ES-I3 (cell line): ENCODE measurements around the gene CAPN15.

Experiments used
- H3K36me3 ChIP-seq: 2 replicates; pipeline ENCODE4 v1.6.1; 2013; ENCODE audit warnings: mild to moderate bottlenecking, low read length, control low read depth, moderate library complexity; ENCODE audit not compliant: insufficient read depth
- H3K4me1 ChIP-seq: 2 replicates; pipeline ENCODE4 v1.6.1; 2013; ENCODE audit warnings: mild to moderate bottlenecking, control low read depth, low read length; ENCODE audit not compliant: insufficient read depth
- H3K9ac ChIP-seq: 2 replicates; pipeline ENCODE4 v1.6.1; 2013; ENCODE audit warnings: low read depth, mild to moderate bottlenecking, low read length, moderate library complexity
- H3K9me3 ChIP-seq: 2 replicates; pipeline ENCODE4 v1.6.1; 2013; ENCODE audit warnings: mild to moderate bottlenecking, low read length, moderate library complexity; ENCODE audit not compliant: control insufficient read depth, insufficient read depth

Gene CAPN15

DNA sequence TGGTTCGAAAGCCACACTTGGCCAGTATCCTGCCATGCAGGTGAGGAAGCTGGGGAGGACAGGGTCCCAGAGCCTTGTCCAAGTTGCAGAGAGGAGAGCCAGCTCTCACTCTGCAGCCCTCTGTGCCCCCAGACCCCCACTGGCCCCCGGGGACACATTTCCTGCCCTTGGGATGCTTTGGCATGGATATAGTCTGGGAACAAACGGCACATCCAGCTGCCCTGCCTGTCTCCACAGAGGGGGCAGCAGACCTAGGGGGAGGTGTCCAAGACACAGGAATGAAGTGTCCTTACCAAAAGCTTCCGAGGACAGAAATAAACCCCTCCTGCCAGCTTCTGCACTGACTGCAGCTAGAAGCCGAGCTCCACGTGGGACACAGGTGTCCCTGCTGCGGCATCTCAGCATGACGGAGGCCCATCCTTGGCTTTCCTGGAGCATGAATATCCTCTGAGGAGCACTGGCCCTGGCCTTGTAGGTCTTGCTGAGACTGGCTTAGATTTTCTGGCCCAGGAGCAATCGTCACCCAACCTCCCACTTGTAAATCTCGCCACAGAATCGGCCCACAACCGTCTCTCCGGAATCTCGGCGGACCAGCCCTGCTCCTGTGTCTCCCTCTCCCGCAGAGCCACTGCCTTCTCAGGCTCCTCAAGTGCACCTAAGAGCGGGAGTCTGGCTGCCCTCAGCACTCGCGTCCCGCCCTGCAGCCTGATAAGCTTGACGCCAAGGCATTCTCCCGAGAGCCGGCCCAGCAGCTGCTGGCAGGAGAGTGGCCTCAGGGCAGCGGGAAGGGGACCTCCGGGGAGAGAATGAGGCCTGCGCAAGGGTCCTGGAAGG, 1.1 kb upstream of the CAPN15 start:
- Histone ChIP-seq H3K9me3 (no peaks in the 10 kb centered on the region), H3K36me3 (no peaks in the 10 kb centered on the region), H3K9ac (peak overlapping the region; percentile 67), H3K4me1 (peaks cover 17% of the 10 kb centered on the region; the same call in 1 of the 2 replicates)

DNA sequence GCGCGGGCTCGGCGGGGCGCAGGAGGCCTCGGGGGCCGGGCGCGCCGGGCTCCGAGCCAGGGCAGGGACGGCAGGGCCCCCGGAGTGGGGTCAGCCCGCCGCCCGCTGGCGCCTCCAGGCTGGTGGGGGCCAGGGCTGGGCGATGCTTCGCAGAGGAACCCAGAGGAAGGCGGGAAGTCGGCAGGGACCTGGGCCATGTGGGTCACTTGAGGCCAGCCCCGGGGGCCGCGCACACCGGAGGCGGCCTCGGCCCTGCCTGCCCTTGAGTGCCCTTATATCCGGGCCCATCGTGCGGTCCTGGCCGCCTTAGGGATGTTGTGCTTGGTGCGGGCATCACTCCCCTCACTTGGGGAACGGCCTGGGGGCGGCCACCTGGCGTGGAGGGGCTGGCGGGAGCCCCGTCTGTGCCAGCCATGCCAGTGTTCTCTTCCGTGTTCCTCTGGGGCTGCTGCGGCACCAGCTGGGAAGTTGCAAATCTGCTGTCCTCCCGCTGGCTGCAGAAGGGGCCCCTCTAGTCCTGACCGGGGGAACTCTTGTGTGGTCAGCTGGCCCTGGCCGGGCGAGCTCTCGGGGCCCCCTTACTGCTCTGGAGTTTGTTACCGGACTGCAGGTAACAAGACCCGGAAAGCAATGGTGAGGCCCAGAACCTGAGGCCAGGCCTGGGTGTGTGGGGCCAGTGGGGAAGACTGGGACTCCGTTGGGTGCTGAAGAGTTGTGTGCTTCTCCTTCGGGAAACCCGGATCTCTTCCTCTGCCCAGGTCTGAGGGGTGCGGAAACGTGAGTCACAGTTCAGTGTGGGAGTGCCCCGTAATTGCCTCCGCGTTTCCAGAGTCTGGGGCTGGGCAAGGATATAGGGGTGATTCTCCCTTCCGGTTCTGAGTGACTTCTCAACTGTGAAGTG, 849 bp downstream of the CAPN15 start:
- H3K4me1 ChIP-seq: peaks cover 17% of the 10 kb centered on the region; the same call in 1 of the 2 replicates
- H3K9ac ChIP-seq: peak overlapping the region; percentile 67
- no peaks in the 10 kb centered on the region for H3K9me3 ChIP-seq
- no peaks in the 10 kb centered on the region for H3K36me3 ChIP-seq

DNA sequence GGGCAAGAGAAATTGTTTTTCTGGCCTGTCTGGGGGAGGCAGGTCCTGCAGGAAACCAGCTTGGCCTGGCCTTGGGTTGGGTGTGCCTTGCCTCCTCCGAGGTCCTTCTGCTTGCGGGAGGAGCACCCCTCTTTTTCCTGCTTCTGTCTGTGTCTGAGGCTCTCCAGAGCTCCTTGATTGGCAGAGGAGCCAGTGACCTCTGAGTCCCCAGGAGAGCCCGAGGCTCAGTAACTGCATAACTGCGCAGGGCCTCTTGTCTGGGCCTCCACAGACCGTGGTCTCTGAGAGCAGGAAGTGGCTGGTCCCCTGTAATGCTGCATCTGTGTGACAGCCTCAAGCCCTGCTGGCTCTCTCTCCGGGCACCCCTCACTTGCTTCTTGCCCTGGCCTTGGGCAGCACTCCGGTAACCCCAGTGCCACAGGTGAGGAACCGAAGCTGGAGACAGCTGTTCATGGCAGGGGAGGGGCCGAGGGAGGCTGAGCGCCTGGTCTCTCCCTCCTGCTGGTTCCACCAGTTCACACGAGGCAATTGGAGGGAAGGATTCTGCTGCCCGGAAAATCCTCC, 1.6 kb downstream of the CAPN15 start:
- no peaks in the 10 kb centered on the region for H3K36me3 ChIP-seq
- peak overlapping the region; percentile 67 for H3K9ac ChIP-seq
- peaks cover 17% of the 10 kb centered on the region; the same call in 1 of the 2 replicates for H3K4me1 ChIP-seq
- H3K9me3 ChIP-seq: no peaks in the 10 kb centered on the region

DNA sequence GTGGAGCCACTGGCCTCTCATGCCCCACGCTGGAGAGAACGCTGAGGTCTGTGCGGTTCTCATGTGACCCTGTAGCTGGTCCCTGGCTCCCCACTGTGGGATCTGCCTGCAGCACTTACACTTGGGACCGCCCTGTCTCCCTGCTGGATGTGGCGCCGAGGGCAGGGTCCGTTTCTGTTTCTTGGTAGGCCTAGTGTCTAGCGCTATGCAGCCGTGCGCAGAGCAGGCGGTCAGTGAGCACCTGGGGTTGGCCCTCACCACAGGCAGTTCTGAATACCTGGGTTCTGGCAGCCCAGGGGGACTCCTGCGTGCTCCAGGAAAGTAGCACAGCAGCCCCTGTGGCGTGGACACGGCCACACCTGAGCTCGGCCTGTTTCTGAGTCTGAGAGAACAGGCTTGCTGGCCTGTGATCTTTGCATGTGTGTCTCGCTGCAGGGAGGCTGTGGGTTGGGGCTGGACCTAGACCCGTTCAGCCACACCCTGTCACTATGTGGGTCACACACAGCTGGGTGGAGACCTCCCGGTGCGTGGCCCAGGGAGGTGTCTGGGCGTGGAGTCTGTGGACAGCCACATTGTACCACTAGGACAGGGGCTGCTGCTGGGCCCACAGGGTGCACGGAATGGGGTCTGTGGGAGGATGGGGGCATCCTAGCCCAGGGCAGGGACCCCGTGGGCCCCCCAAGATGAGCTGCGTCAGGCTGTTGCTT, 2.8 kb downstream of the CAPN15 start:
- Histone ChIP-seq H3K9ac (no peak overlapping the region), H3K4me1 (peaks cover 13% of the 10 kb centered on the region; the same call in 1 of the 2 replicates), H3K36me3 (no peaks in the 10 kb centered on the region), H3K9me3 (no peaks in the 10 kb centered on the region)

DNA sequence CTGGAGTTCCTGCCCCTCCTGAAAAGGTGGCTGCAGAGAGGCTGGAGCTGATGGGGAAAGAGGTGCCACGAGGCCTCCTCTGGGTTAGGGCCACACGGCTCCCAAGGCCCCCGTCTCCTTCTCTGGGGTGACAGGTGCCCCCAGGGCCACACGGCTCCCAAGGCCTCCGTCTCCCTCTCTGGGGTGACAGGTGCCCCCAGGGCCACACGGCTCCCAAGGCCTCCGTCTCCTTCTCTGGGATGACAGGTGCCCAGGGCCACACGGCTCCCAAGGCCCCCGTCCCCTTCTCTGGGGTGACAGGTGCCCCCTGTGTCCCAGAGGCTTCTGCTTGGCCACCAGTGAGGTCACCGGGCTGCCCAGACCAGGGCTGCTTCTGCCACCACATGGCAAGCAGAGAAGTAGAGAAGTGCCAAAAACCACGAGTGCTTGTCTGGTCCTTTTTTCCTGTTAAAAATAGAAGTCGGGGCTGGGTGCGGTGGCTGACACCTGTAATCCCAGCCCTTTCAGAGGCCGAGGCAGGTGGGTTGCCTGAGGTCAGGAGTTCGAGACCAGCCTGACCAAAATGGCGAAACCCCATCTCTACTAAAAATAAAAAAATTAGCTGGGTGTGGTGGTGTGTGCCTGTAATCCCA, 4.1 kb downstream of the CAPN15 start:
- Histone ChIP-seq H3K9ac (no peak overlapping the region), H3K9me3 (no peaks in the 10 kb centered on the region), H3K4me1 (peaks cover 4% of the 10 kb centered on the region; the same call in 1 of the 2 replicates), H3K36me3 (no peaks in the 10 kb centered on the region)

DNA sequence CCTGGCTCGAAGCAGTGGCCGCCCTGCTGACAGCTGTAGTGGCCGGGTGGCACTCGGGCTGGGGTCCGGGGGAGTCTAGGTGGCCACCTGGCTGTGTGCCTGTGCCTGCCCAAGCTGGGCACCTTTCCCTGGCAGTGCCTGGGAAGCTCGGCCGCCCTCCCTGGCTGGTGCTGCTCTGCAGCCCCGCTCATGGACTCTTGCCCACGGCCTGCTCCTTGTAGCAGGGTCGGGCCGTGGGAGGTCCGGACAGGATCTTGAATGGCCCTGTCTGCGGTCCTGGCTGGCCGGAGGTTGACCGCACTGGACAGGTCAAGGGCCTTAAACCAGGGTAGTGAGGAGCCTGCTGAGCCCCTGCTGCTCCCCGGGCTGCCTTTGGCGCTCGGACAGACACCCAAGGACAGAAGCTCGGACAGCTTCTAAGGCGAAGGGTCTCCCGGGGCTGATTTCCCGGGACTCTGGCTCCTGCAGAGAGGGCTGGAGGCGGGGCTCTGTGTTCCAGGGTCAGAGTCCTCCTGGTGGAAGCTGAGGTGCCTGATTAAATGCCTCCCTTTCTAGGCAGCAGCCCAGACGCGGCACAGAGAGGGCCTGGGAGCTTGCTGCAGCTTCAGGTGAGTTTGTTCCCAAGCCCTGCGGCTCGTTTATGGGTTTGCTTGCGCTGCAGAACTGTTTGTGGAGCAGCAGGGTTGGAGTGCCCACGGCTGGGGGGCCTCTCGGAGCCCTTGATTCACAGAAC, 6.0 kb downstream of the CAPN15 start:
- Histone ChIP-seq H3K9ac (no peak overlapping the region), H3K4me1 (peaks cover 4% of the 10 kb centered on the region; the same call in 1 of the 2 replicates), H3K9me3 (no peaks in the 10 kb centered on the region), H3K36me3 (no peaks in the 10 kb centered on the region)

DNA sequence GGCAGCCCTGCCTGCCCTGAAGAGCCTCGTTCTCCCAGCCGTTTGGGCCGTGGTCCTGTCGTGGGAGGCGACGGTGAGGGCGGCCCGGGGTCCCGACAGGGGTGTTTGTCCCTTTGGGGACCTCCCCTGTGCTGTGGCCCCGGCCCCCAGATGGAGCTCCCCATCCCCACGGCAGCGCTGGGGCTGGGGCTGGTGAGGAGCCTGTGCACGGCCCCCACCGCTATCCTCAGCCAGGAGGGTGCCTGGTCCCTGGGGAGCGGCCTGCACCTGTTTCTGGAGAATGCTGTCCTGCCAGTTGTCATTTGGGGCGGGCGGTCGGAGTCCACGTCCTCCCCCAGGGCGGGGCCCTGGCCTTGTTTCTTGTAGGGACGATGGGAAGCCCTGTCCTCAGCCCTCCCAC, 6.6 kb downstream of the CAPN15 start:
- Histone ChIP-seq H3K9ac (no peak overlapping the region), H3K9me3 (no peaks in the 10 kb centered on the region)

DNA sequence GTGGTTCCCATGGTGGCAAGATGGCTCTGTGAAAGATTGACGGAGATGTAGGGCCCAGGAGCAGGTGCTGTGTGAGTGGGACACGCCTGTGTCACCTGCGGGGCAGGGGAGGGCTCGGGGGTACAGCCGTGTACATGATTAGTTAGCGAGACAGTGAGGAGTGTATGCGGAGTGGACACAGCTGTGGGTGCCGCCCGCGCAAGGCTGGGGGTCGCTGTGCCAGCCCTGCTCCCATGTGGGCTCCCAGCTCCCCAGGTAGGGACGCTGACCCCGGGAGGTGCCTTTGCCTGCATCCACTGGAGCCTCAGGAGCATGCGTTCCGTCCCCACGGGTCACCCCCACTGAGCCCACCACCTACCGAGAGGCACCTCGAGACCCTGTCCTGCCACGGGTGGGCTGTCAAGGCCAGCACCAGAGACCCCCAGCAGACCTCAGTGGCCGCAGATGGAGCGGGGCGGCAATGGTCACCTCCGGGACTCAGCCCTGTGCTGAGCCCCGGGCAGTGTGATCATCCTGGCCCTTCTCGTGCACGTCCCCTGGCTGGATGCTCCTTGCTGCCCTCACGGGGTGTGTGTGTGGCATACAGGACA, 7.4 kb downstream of the CAPN15 start:
- Histone ChIP-seq H3K4me1 (no peaks in the 10 kb centered on the region; the same call in 1 of the 2 replicates), H3K9ac (no peak overlapping the region), H3K36me3 (no peaks in the 10 kb centered on the region), H3K9me3 (no peaks in the 10 kb centered on the region)

More for the DNA sequence above, 6.6 kb downstream of the CAPN15 start:
- Histone ChIP-seq H3K36me3 (no peaks in the 10 kb centered on the region), H3K4me1 (no peaks in the 10 kb centered on the region; the same call in 1 of the 2 replicates)

DNA sequence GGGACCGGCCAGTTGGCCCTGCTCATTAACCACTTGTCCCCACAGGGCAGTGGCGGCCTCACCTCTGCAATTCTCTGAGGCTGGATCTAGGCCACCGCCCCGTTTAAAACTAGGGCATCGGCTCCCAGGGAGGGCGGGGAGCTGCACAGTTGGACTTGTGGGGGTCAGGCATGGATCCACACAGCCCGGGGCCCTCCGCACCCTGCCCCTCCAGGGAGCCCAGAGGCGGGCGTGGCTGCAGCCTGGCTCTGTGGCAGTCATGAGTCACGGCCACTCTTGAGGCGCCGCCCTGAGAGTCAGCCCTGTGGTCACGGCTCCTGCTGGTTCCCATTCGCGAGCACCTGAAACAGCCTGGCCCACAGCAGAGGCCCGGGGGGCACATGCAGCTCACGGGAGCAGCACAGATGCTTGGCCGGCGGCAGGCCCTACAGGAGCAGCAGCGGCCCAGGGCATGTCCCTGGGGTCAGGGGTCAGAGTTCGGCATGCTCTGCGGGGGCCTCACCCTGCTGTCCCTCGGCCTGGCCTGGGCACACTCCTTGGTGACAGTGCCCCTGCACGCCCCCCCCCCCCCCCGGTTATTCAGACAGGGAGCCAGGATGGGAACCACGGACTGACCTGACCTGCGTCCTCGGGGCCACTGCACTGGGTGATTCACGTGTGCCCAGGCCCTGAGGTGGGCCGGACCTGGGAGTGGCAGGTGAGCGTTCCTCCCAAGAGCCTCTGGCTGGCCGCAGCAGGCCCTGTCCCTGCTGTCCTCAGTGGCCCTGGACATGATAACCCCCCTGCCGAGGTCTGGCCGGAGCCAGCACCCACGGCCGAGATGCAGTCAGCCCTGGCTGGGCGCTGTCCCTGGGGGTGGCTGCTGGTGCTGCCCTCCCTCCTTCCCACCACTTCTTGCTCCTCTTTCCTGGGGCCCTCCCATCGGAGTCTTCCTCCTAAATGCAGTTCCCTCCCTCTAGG, 8.2 kb downstream of the CAPN15 start:
- H3K9ac ChIP-seq: no peak overlapping the region
- H3K36me3 ChIP-seq: no peaks in the 10 kb centered on the region
- H3K4me1 ChIP-seq: no peaks in the 10 kb centered on the region; the same call in 1 of the 2 replicates
- H3K9me3 ChIP-seq: no peaks in the 10 kb centered on the region

DNA sequence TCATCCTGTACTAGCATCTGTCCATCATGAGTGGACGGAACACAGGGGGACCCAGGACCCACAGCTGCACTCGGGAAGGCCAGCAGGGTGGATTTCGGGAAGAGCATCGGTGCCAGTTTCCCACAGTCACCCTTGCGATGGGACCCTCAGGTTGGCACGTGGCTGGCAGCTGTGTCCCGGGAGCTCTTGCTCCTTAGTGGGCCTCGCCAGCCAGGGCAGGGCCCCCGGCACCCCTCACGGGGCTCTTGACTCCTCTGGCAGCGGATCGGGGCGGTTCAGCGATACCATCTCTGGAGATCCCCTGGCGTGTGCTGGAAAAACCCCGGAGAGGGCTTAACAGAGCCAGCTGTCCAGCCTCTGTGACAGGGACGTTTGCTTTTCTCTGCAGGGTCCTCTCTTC, 9.2 kb downstream of the CAPN15 start:
- H3K9me3 ChIP-seq: no peaks in the 10 kb centered on the region
- no peaks in the 10 kb centered on the region; the same call in 1 of the 2 replicates for H3K4me1 ChIP-seq
- no peaks in the 10 kb centered on the region for H3K36me3 ChIP-seq
- no peak overlapping the region for H3K9ac ChIP-seq

DNA sequence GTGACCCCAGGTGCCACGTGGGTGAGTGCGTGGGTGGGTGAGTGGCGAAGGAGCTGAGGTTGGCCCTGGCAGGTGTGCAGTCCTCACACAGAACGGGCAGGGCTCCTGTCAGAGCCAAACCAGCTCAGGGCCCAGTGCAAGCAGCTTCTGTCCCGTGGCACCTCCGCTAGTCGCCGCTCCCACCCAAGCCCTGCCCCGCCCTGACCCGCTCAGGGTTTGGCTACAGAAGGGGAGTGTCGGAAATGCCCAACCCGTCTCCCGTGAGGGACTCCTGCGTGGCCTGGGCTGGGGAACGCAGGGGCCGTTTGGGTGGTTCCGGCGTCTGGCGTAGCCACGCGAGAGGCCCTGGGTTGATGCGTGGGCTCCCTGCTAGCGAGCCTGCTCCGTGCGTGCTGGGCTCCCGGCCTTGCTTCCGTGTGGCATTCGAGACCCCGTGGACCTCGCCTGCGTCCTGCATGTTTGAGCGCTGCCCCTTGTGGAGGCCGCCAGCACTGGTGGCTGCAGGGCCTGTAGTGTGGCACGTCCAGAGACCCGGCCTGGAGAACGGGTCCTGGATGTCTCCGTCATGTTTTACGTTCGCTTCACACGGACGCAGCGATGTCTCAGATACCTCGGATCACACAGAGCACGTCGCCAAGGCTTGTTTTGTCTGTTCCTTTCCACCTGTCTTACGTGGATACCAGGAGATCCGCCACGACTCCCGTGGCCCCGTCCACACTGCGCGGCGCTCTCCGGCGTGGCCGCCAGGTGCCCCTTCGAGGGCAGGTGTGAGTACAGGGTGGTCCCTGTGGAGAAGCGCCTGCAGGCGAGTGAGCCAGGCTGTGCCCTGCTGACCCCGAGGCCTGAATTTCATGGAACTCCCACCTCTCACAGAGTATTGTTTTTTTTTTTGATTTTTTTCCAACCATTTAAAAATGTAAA, 10.2 kb downstream of the CAPN15 start:
- Histone ChIP-seq H3K4me1 (no peaks in the 10 kb centered on the region; the same call in 1 of the 2 replicates), H3K9ac (no peak overlapping the region), H3K36me3 (no peaks in the 10 kb centered on the region)

More for the DNA sequence above, 10.2 kb downstream of the CAPN15 start:
- no peaks in the 10 kb centered on the region for H3K9me3 ChIP-seq
